SK-N-SH (cell line): Measurements from ENCODE around the gene AHNAK2. TPM values are rescaled to one million over a fixed set of nuclear protein-coding genes. Genes with fewer than 3 reads are reported as not detected.

Experiments used
- CTCF ChIA-PET: fragments of 300-600, 350-600 bp; formaldehyde crosslinking; extraction: SDS; loops from one replicate; lab custom pipeline; 2021; lab: Yijun Ruan, JAX
- POLR2A ChIA-PET: fragments of 350-600 bp; sonication (Branson Sonifier 250); formaldehyde crosslinking; extraction: SDS; loops from one replicate; lab custom pipeline; 2020; ENCODE audit warnings: antibody characterized with exemption, inconsistent platforms; lab: Yijun Ruan, JAX
- DNase-seq: peaks from one replicate; pipeline ENCODE4 v3.0.0; 2012
- H2AFZ ChIP-seq: fragments of 200-600 bp; sonication (generic); 2 replicates; pipeline ENCODE4 v1.8.1; 2016; ENCODE audit warnings: antibody characterized with exemption, mild to moderate bottlenecking, low read depth
- H3F3A ChIP-seq: fragments of 200-600 bp; sonication (generic); replicated peaks from 2 replicates; pipeline ENCODE3; 2016; ENCODE audit warnings: antibody characterized with exemption, mild to moderate bottlenecking; ENCODE audit not compliant: insufficient read depth
- H3K27ac ChIP-seq, 2 experiments: fragments of 200-500 bp in 1 of 2; fragments of 200-600 bp in 1 of 2; sonication (Bioruptor generic) in 1 of 2; sonication (generic), shearing (Covaris generic) in 1 of 2; 2 replicates each; pipeline versions ENCODE4 v1.5.1 to v1.6.1; 2014 to 2016; ENCODE audit warnings: low read depth in 2 of 2, inconsistent platforms in 1 of 2, low read length in 1 of 2, mild to moderate bottlenecking in 1 of 2, mixed read lengths in 1 of 2
- H3K27me3 ChIP-seq: fragments of 200-600 bp; sonication (generic), shearing (Covaris generic); 2 replicates; pipeline ENCODE4 v1.6.1; 2016; ENCODE audit warnings: mixed run types; ENCODE audit not compliant: insufficient read depth
- H3K36me3 ChIP-seq, 2 experiments: fragments of 200-500 bp in 1 of 2; fragments of 200-600 bp in 1 of 2; sonication (Bioruptor generic) in 1 of 2; sonication (generic) in 1 of 2; replicated peaks in 1 of 2; 2 replicates each; pipeline versions ENCODE3 to v1.5.1; 2014 to 2016; ENCODE audit warnings: low read length in 1 of 2, mild to moderate bottlenecking in 1 of 2; ENCODE audit not compliant: insufficient read depth in 2 of 2, control insufficient read depth in 1 of 2
- H3K4me1 ChIP-seq, 2 experiments: fragments of 200-500 bp in 1 of 2; fragments of 200-600 bp in 1 of 2; sonication (Bioruptor generic) in 1 of 2; sonication (generic), shearing (Covaris generic) in 1 of 2; 2 replicates each; pipeline versions ENCODE4 v1.5.1 to v1.6.1; 2014 to 2016; ENCODE audit warnings: low read depth in 1 of 2, low read length in 1 of 2, mixed run types in 1 of 2; ENCODE audit not compliant: insufficient read depth in 2 of 2, control insufficient read depth in 1 of 2
- H3K4me2 ChIP-seq: fragments of 200-600 bp; sonication (generic), shearing (Covaris generic); 2 replicates; pipeline ENCODE4 v1.6.1; 2017; ENCODE audit warnings: mixed run types
- H3K4me3 ChIP-seq, 2 experiments: fragments of 200-500 bp in 1 of 2; fragments of 200-600 bp in 1 of 2; sonication (Bioruptor generic) in 1 of 2; sonication (generic), shearing (Covaris generic) in 1 of 2; 2 replicates each; pipeline versions ENCODE4 v1.5.1 to v1.8.1; 2014 to 2016; ENCODE audit warnings: low read depth in 2 of 2, inconsistent platforms in 1 of 2, low read length in 1 of 2, mild to moderate bottlenecking in 1 of 2, mixed read lengths in 1 of 2, moderate library complexity in 1 of 2
- H3K79me2 ChIP-seq: fragments of 200-600 bp; sonication (generic); 2 replicates; pipeline ENCODE4 v1.8.1; 2017; ENCODE audit warnings: mild to moderate bottlenecking; ENCODE audit not compliant: insufficient read depth
- H3K9ac ChIP-seq: fragments of 200-600 bp; sonication (generic); 2 replicates; pipeline ENCODE4 v1.6.1; 2017; ENCODE audit warnings: mixed run types
- H3K9me2 ChIP-seq: fragments of 200-600 bp; sonication (generic); 2 replicates; pipeline ENCODE4 v1.6.1; 2017; ENCODE audit warnings: mixed run types
- H3K9me3 ChIP-seq: fragments of 200-600 bp; sonication (generic); 2 replicates; pipeline ENCODE4 v1.6.1; 2017; ENCODE audit warnings: mixed run types, mild to moderate bottlenecking, moderate library complexity
- H4K20me1 ChIP-seq: fragments of 200-600 bp; sonication (generic); 2 replicates; pipeline ENCODE4 v1.6.1; 2017; ENCODE audit warnings: mild to moderate bottlenecking, mixed run types; ENCODE audit not compliant: insufficient read depth
- ELF1 ChIP-seq: IDR thresholded peaks from 2 replicates; pipeline ENCODE4 v1.4.0; 2012
- EP300 ChIP-seq, 2 experiments: IDR thresholded peaks; 2 replicates each; pipeline versions ENCODE4 v1.4.0 to v1.6.1; 2012; ENCODE audit warnings: borderline replicate concordance in 1 of 2, low read depth in 1 of 2, low read length in 1 of 2
- EZH2phosphoT487 ChIP-seq: fragments of 200-600 bp; sonication (generic); IDR thresholded peaks from 2 replicates; pipeline ENCODE4 v1.6.1; 2017; ENCODE audit warnings: low read depth, mixed run types, mild to moderate bottlenecking, antibody characterized with exemption, moderate library complexity, borderline replicate concordance
- FOSL2 ChIP-seq: IDR thresholded peaks from 2 replicates; pipeline ENCODE4 v1.4.0; 2012; ENCODE audit warnings: low read depth, mild to moderate bottlenecking, moderate library complexity, borderline replicate concordance
- FOXM1 ChIP-seq: IDR thresholded peaks from 2 replicates; pipeline ENCODE4 v1.4.0; 2012; ENCODE audit warnings: low read depth, mild to moderate bottlenecking
- GATA2 ChIP-seq: sonication (generic); formaldehyde crosslinking; IDR thresholded peaks from 2 replicates; pipeline ENCODE4 v1.5.0; 2020; ENCODE audit warnings: mild to moderate bottlenecking, missing genetic modification reagents
- JUND ChIP-seq: IDR thresholded peaks from 2 replicates; pipeline ENCODE4 v1.4.0; 2012
- MXI1 ChIP-seq: IDR thresholded peaks from 2 replicates; pipeline ENCODE4 v1.6.1; 2012; ENCODE audit warnings: mild to moderate bottlenecking, low read depth, low read length, improper control_type of control experiment
- NFIC ChIP-seq: IDR thresholded peaks from 2 replicates; pipeline ENCODE4 v1.4.0; 2012; ENCODE audit warnings: borderline replicate concordance
- NRF1 ChIP-seq: IDR thresholded peaks from 2 replicates; pipeline ENCODE4 v1.6.1; 2012; ENCODE audit warnings: low read depth, mild to moderate bottlenecking, low read length
- POLR2AphosphoS5 ChIP-seq: IDR thresholded peaks from 2 replicates; pipeline ENCODE4 v1.6.1; 2012; ENCODE audit warnings: low read depth, low read length
- RAD21 ChIP-seq: IDR thresholded peaks from 2 replicates; pipeline ENCODE4 v1.6.1; 2012; ENCODE audit warnings: mild to moderate bottlenecking, low read length
- RCOR1 ChIP-seq: fragments of 150-350 bp; IDR thresholded peaks from 2 replicates; pipeline ENCODE4 v1.6.1; 2017; ENCODE audit warnings: antibody characterized with exemption, low read length
- RFX5 ChIP-seq: IDR thresholded peaks from 2 replicates; pipeline ENCODE4 v1.6.1; 2012; ENCODE audit warnings: mild to moderate bottlenecking, improper control_type of control experiment, low read length
- RXRA ChIP-seq: IDR thresholded peaks from 2 replicates; pipeline ENCODE4 v1.4.0; 2012; ENCODE audit warnings: low read depth, mild to moderate bottlenecking, borderline replicate concordance
- SMC3 ChIP-seq: IDR thresholded peaks from 2 replicates; pipeline ENCODE4 v1.6.1; 2012; ENCODE audit warnings: low read depth, low read length, improper control_type of control experiment
- TAF1 ChIP-seq: IDR thresholded peaks from 2 replicates; pipeline ENCODE4 v1.6.1; 2012; ENCODE audit warnings: low read depth, mild to moderate bottlenecking, low read length, moderate library complexity, borderline replicate concordance
- TCF12 ChIP-seq: IDR thresholded peaks from 2 replicates; pipeline ENCODE4 v1.4.0; 2012
- YY1 ChIP-seq: IDR thresholded peaks from 2 replicates; pipeline ENCODE4 v1.4.0; 2012; ENCODE audit warnings: low read depth, mild to moderate bottlenecking
- WGBS: methylation state at CpG from one replicate; pipeline ENCODE4 v1.1.6; 2017; ENCODE audit warnings: low lambda C conversion rate; 5-methylcytosine and 5-hydroxymethylcytosine counted together
- polyA plus RNA-seq, 3 experiments: library from polyadenylated mRNA; depleted of rRNA; stranded (reverse); fragments of >200 nt; gene quantifications; 2 replicates each; pipeline ENCODE4 v1.2.3, GENCODE V29; 2012
- TF ChIP-seq, protein P1 (sequence below): IDR thresholded peaks from 2 replicates; pipeline ENCODE4 v1.4.0; 2012; ENCODE audit warnings: low read depth, borderline replicate concordance
- TF ChIP-seq, protein P2 (sequence below): IDR thresholded peaks from 2 replicates; pipeline ENCODE4 v1.4.0; 2012; ENCODE audit warnings: low read depth
- TF ChIP-seq, protein P3 (sequence below): IDR thresholded peaks from 2 replicates; pipeline ENCODE4; 2012

The AHNAK2 gene
- polyA plus RNA-seq, 1 of the 3 experiments (the other 2 are of a cell fraction) = 33.5 TPM

DNA sequence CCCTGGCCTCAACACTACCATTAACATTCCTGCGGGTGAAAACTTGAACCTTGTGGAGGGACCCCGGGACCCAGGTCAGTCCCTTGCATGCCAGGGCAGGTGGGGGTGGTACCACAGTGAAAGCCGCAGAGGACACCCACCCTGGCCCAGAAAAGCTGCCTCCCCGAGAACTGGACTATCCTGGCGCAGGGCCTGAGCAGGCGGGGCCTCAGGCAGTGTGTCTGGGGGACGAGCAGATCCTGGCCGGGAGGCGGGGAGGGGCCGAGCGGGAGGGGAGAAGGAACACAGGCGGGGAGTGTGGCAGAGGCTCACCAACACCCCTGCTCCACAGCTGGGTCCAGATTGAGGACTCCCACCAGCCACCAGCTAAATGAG is 10.0 kb downstream of the AHNAK2 start:
- H3K9me2 ChIP-seq = no peaks in the 10 kb centered on the region
- 65% methylated on average over 6 of the region's 12 CpGs for WGBS
- H3K27me3 ChIP-seq = no peaks in the 10 kb centered on the region
- peaks cover 89% of the 10 kb centered on the region; the same call in 1 of the 2 replicates for H3K79me2 ChIP-seq
- 0 out of 2 replicates have a peak, but pooled peaks cover under 1% of the 10 kb centered on the region for H4K20me1 ChIP-seq
- no peak overlapping the region for H2AFZ ChIP-seq
- no peak overlapping the region for H3K9ac ChIP-seq
- peak overlapping the region; percentile 90; the same call in 1 of the 2 replicates for H3K4me2 ChIP-seq
- H3F3A ChIP-seq = peaks cover 5% of the 10 kb centered on the region
- no peaks in the 10 kb centered on the region for H3K36me3 ChIP-seq
- no peaks in the 10 kb centered on the region for H3K9me3 ChIP-seq
- CTCF ChIA-PET = interaction anchor here (1.2 to 11.2 kb wide), 6 partner anchors 8 to 91 kb away, joined by 3 to 284 read pairs (median 5); no protein-coding TSS in a partner anchor
- TF ChIP-seq ELF1 (no peak), JUND (no peak), FOXM1 (no peak), MXI1 (no peak), RXRA (no peak), GATA2 (CRISPR knock-in tag) (no peak), RFX5 (no peak)
- TF ChIP-seq, all 33 proteins: peak for 0
- no peak overlapping the region for H3K27ac ChIP-seq
- POLR2A ChIA-PET = no interaction called here
- H3K4me3 ChIP-seq = no peak overlapping the region
- DNase-seq = peak; percentile 75
- H3K4me1 ChIP-seq = peaks cover 27 to 37% of the 10 kb centered on the region in 2 experiments; a peak in 3 of 4 replicates

DNA sequence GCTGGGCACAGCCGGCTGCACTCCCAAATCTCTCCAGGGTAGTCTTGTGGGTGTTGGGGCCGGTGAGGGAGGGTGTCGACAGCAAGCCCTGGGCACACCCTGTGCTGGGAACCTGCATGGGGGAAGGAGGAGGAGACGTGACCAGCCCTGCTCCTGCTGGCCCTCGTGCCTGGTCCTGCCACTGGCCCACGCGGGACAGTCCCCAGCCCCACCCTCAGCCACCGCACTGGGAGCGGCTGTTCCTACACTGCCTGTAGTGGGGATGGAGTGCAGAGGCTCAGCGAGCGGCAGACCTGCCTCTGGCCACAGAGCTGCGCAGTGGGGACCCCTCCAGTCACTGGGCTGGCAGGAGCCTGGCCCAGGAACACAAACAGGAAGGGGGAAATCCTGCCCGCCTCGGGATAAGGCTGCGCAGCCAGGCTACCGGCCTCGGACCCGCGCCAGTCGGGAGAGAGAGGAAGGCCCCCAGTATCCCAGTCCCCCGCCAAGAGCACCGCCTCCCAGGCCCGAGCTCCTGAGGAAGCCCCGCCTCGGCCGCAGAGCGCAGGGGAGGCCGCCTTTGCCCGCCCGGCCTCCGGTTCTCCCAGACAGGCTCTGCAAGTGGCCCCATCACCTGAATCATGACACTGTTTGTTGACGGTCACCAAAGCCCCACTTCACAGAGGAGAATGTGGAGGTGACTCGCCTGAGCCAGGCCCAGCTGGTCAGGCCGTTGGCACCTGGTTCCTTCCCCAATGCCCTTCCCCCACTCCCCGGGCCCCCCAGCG is 10.6 kb downstream of the AHNAK2 start:
- Histone ChIP-seq H3K4me3 (no peak overlapping the region), H3K4me2 (peak overlapping the region; percentile 90; the same call in 1 of the 2 replicates), H3K27me3 (no peaks in the 10 kb centered on the region), H2AFZ (no peak overlapping the region), H3K9ac (no peak overlapping the region), H3K36me3 (peaks cover 0 to 4% of the 10 kb centered on the region in 2 experiments), H4K20me1 (0 out of 2 replicates have a peak, but pooled peaks cover 5% of the 10 kb centered on the region), H3K9me2 (no peaks in the 10 kb centered on the region), H3F3A (peaks cover 5% of the 10 kb centered on the region), H3K4me1 (peaks cover 21 to 32% of the 10 kb centered on the region in 2 experiments; a peak in 3 of 4 replicates), H3K27ac (no peak overlapping the region), H3K9me3 (no peaks in the 10 kb centered on the region), H3K79me2 (peaks cover 90% of the 10 kb centered on the region; the same call in 1 of the 2 replicates)
- no peak for TF ChIP-seq RFX5
- TF ChIP-seq, protein P1, sequence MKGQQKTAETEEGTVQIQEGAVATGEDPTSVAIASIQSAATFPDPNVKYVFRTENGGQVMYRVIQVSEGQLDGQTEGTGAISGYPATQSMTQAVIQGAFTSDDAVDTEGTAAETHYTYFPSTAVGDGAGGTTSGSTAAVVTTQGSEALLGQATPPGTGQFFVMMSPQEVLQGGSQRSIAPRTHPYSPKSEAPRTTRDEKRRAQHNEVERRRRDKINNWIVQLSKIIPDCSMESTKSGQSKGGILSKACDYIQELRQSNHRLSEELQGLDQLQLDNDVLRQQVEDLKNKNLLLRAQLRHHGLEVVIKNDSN = no peak
- no peak for TF ChIP-seq YY1
- TF ChIP-seq POLR2AphosphoS5 = no peak
- TF ChIP-seq, protein P2, sequence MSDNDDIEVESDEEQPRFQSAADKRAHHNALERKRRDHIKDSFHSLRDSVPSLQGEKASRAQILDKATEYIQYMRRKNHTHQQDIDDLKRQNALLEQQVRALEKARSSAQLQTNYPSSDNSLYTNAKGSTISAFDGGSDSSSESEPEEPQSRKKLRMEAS = no peak
- TF ChIP-seq RAD21 = no peak
- TF ChIP-seq TCF12 = no peak
- TF ChIP-seq RCOR1 = no peak
- TF ChIP-seq EP300 (IDR thresholded peaks at IDR 0.05; ENCODE audit: borderline replicate concordance in 1 of 2, low read depth in 1 of 2, low read length in 1 of 2) = no peak
- no peak for TF ChIP-seq FOSL2
- no peak for TF ChIP-seq TAF1
- TF ChIP-seq FOXM1 = no peak
- TF ChIP-seq EZH2phosphoT487 = no peak
- no peak for TF ChIP-seq SMC3
- TF ChIP-seq, protein P3, sequence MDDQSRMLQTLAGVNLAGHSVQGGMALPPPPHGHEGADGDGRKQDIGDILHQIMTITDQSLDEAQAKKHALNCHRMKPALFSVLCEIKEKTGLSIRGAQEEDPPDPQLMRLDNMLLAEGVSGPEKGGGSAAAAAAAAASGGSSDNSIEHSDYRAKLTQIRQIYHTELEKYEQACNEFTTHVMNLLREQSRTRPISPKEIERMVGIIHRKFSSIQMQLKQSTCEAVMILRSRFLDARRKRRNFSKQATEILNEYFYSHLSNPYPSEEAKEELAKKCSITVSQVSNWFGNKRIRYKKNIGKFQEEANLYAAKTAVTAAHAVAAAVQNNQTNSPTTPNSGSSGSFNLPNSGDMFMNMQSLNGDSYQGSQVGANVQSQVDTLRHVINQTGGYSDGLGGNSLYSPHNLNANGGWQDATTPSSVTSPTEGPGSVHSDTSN = no peak
- TF ChIP-seq NRF1 = no peak
- TF ChIP-seq NFIC = no peak
- CTCF ChIA-PET = interaction anchor here (0.7 to 11.2 kb wide), 6 partner anchors 9 to 92 kb away, joined by 3 to 284 read pairs (median 4); no protein-coding TSS in a partner anchor
- DNase-seq = peak; percentile 51
- POLR2A ChIA-PET = no interaction called here
- 83% methylated on average over 13 of the region's 36 CpGs for WGBS
